ENCODE data around the gene CTIF. TPM values are rescaled to one million over a fixed set of nuclear protein-coding genes. Genes with fewer than 3 reads are reported as not detected.

CTIF gene
- total RNA-seq (2014; rRNA removed; shearing (Covaris generic)): 0.06 TPM in 1 of 2 replicates, not detected in the other
- 0.38 TPM in 1 of 2 replicates, not detected in the other for total RNA-seq (2022)
- Bru-seq, nascent RNA: percentile 8 among the genes with signal in this experiment
- BruChase-seq, experiment 1, labeled RNA remaining after a 6-hour chase: percentile 2 among the genes with signal in this experiment
- BruChase-seq, experiment 2, labeled RNA remaining after a 2-hour chase: percentile 7 among the genes with signal in this experiment
- long read RNA-seq: 0 reads

GRCh38 chr18:48538531-48539405 is at the start of gene CTIF:
TSS of gene CTIF (plus strand) at chr18:48539031. CDS start at chr18:48619566, 80,535 bp downstream.
- Histone ChIP-seq H3K9me2 (ENCODE audit: insufficient read depth, low read length) (no peaks in the 10 kb centered on the region), H3K27ac (ENCODE audit: low read depth, low read length, poor library complexity, severe bottlenecking) (no peak within 1 kb of the TSS), H3K4me2 (ENCODE audit: low read length) (peak within 1 kb of the TSS; percentile 44; the same call in 1 of the 2 replicates), H3K4me3 (ENCODE audit: low read depth, low read length, poor library complexity, severe bottlenecking) (no peak within 1 kb of the TSS), H3K9me3 (ENCODE audit: low read length) (no peaks in the 10 kb centered on the region), H2AFZ (ENCODE audit: low read length) (no peak within 1 kb of the TSS), H4K20me1 (ENCODE audit: insufficient read depth, low read length) (no peaks in the 10 kb centered on the region), H3K4me1 (ENCODE audit: insufficient read depth, low read length, poor library complexity, severe bottlenecking) (no peaks in the 10 kb centered on the region), H3K36me3 (ENCODE audit: insufficient read depth, low read length) (no peaks in the 10 kb centered on the region), H3K79me2 (ENCODE audit: insufficient read depth, low read depth, low read length) (no peaks in the 10 kb centered on the region)
- no peak for DNase-seq (ENCODE audit: low spot score)
- TF ChIP-seq EZH2phosphoT487 (IDR thresholded peaks at IDR 0.05; ENCODE audit: borderline replicate concordance, low read depth, low read length) (no peak), CTCF (conservative IDR thresholded peaks at IDR 0.05; ENCODE audit: low read length) (no peak)
- no TSS peak for BruUV-seq (replicated peaks)
- ChIA-PET CTCF (ENCODE audit: unreplicated experiment) (interaction anchor here (0.7 kb wide), 1 partner anchor 95 kb away, joined by 5 read pairs; no protein-coding TSS in a partner anchor), POLR2A (no interaction called here)
- intact Hi-C loops (cut with micrococcal nuclease; ENCODE audit: unreplicated experiment): no loop called here

- Histone ChIP-seq H4K20me1 (ENCODE audit: insufficient read depth, low read length) (no peaks in the 10 kb centered on the region), H2AFZ (ENCODE audit: low read length) (no peak overlapping the region), H3K27ac (ENCODE audit: low read depth, low read length, poor library complexity, severe bottlenecking) (no peak overlapping the region), H3K9me3 (ENCODE audit: low read length) (no peaks in the 10 kb centered on the region), H3K4me3 (ENCODE audit: low read depth, low read length, poor library complexity, severe bottlenecking) (no peak overlapping the region), H3K4me1 (ENCODE audit: insufficient read depth, low read length, poor library complexity, severe bottlenecking) (no peaks in the 10 kb centered on the region), H3K79me2 (ENCODE audit: insufficient read depth, low read depth, low read length) (no peaks in the 10 kb centered on the region), H3K4me2 (ENCODE audit: low read length) (no peak overlapping the region), H3K36me3 (ENCODE audit: insufficient read depth, low read length) (no peaks in the 10 kb centered on the region), H3K9me2 (ENCODE audit: insufficient read depth, low read length) (no peaks in the 10 kb centered on the region)
- BruUV-seq (replicated peaks): no TSS peak
- POLR2A ChIA-PET: interaction anchor here (0.6 kb wide), 2 partner anchors 156 to 862 kb away, joined by 3 to 5 read pairs; no protein-coding TSS in a partner anchor
- TF ChIP-seq CTCF (conservative IDR thresholded peaks at IDR 0.05; ENCODE audit: low read length) (no peak), EZH2phosphoT487 (IDR thresholded peaks at IDR 0.05; ENCODE audit: borderline replicate concordance, low read depth, low read length) (no peak)
- DNase-seq (ENCODE audit: low spot score): no peak
- intact Hi-C loops (cut with micrococcal nuclease; ENCODE audit: unreplicated experiment): no loop called here
- CTCF ChIA-PET (ENCODE audit: unreplicated experiment): no interaction called here
Observed at GRCh38 chr18:48490641-48491293, 48.1 kb upstream of the CTIF start.

All from OCI-LY7 (cell line).